K562 (cell line): ENCODE measurements around the gene HPDL. TPM values are rescaled to one million over a fixed set of nuclear protein-coding genes. Genes with fewer than 3 reads are reported as not detected.

Source experiments
- ATF2 ChIP-seq: sonication (generic); formaldehyde crosslinking; IDR thresholded peaks from 2 replicates; pipeline ENCODE4 v1.8.1; 2022; ENCODE audit warnings: missing genetic modification reagents
- ETV6 ChIP-seq, 3 experiments: fragments of 150-350 bp in 1 of 3; sonication (generic) in 1 of 3; formaldehyde crosslinking in 1 of 3; IDR thresholded peaks; 2 replicates each; pipeline versions ENCODE4 v1.6.1 to v1.8.0; 2014 to 2022; ENCODE audit warnings: borderline replicate concordance in 2 of 3, low read depth in 2 of 3, antibody characterized with exemption in 1 of 3, low read length in 1 of 3, mild to moderate bottlenecking in 1 of 3, missing genetic modification reagents in 1 of 3
- HLTF ChIP-seq: fragments of 450-650 bp; IDR thresholded peaks from 2 replicates; pipeline ENCODE4 v1.6.1; 2016
- ZNF217 ChIP-seq: sonication (generic); formaldehyde crosslinking; IDR thresholded peaks from 2 replicates; pipeline ENCODE4 v1.8.0; 2022; ENCODE audit warnings: mild to moderate bottlenecking, missing genetic modification reagents
- ZNF740 ChIP-seq, 3 experiments: fragments of 200-800 bp in 1 of 3; sonication (Bioruptor generic) in 1 of 3; sonication (generic) in 1 of 3; formaldehyde crosslinking in 1 of 3; IDR thresholded peaks; 2 replicates each; pipeline versions ENCODE4 v1.6.1 to v1.8.0; 2016 to 2022; ENCODE audit warnings: mild to moderate bottlenecking in 2 of 3, missing compliant biosample characterization in 2 of 3, missing genetic modification characterization in 2 of 3, missing genetic modification reagents in 1 of 3
- polyA plus RNA-seq, 8 experiments: library from polyadenylated mRNA; depleted of rRNA in 4 of 8; stranded (reverse) in 5 of 8; unstranded in 3 of 8; fragments of >200 nt; fragmentation: Nextera tagmentation in 2 of 8; fragmentation: Illumina TruSeq in 1 of 8; extraction: Ambion mirVana in 2 of 8; extraction: Trizol in 1 of 8; gene quantifications; 2 replicates each; pipeline versions ENCODE4 v1.2.1 to v1.2.3, GENCODE V29; 2011 to 2014; ENCODE audit warnings: inconsistent platforms in 1 of 8, missing spikeins in 1 of 8
- total RNA-seq, 7 experiments: library from RNA; depleted of rRNA in 6 of 7; stranded (reverse); fragments of >200 nt in 6 of 7; fragmentation: Illumina TruSeq in 2 of 7; extraction: Trizol in 2 of 7; gene quantifications; 2 replicates each; pipeline versions ENCODE4 v1.2.1 to v1.2.3, GENCODE V29; 2011 to 2021; ENCODE audit warnings: low replicate concordance in 1 of 7
- TF ChIP-seq, protein P1 (sequence below), 2 experiments: fragments of 450-650 bp; formaldehyde crosslinking in 1 of 2; IDR thresholded peaks; 2 replicates each; pipeline versions ENCODE4 v1.4.0 to v1.6.1; 2014 to 2020; ENCODE audit warnings: mild to moderate bottlenecking in 2 of 2, borderline replicate concordance in 1 of 2, low read depth in 1 of 2
- TF ChIP-seq, protein P2 (sequence below): fragments of 250-450 bp; sonication (Bioruptor Pico); IDR thresholded peaks from 2 replicates; pipeline ENCODE4 v1.4.0; 2020; ENCODE audit warnings: mild to moderate bottlenecking, moderate library complexity
- TF ChIP-seq, protein P3 (sequence below): fragments of 250-450 bp; sonication (Bioruptor Pico); IDR thresholded peaks from 2 replicates; pipeline ENCODE4 v1.8.0; 2022; ENCODE audit warnings: inconsistent platforms, mild to moderate bottlenecking, moderate library complexity, borderline replicate concordance

The HPDL gene
- total and polyA plus RNA-seq, 9 of the 15 experiments (the other 6 are each of a cell fraction or from before 2014, with no cell fraction given) = not detected

GRCh38 chr1:45304311-45305081 is 22.2 kb upstream of the HPDL start (continued):
- TF ChIP-seq ATF2 (CRISPR knock-in tag) (no peak), HLTF (no peak), ZNF740 (CRISPR knock-in tag; IDR thresholded peaks at IDR 0.05) (0 out of 2 replicates have a peak, but pooled peaks have one; percentile 10), ZNF740 (tag; IDR thresholded peaks at IDR 0.05) (no peak), ETV6 (IDR thresholded peaks at IDR 0.05; ENCODE audit: borderline replicate concordance in 1 of 2, low read depth in 2 of 2, low read length in 1 of 2) (no peak), ETV6 (CRISPR knock-in tag; IDR thresholded peaks at IDR 0.05; ENCODE audit: borderline replicate concordance) (no peak), ZNF217 (CRISPR knock-in tag) (no peak)
- TF ChIP-seq, protein P1, sequence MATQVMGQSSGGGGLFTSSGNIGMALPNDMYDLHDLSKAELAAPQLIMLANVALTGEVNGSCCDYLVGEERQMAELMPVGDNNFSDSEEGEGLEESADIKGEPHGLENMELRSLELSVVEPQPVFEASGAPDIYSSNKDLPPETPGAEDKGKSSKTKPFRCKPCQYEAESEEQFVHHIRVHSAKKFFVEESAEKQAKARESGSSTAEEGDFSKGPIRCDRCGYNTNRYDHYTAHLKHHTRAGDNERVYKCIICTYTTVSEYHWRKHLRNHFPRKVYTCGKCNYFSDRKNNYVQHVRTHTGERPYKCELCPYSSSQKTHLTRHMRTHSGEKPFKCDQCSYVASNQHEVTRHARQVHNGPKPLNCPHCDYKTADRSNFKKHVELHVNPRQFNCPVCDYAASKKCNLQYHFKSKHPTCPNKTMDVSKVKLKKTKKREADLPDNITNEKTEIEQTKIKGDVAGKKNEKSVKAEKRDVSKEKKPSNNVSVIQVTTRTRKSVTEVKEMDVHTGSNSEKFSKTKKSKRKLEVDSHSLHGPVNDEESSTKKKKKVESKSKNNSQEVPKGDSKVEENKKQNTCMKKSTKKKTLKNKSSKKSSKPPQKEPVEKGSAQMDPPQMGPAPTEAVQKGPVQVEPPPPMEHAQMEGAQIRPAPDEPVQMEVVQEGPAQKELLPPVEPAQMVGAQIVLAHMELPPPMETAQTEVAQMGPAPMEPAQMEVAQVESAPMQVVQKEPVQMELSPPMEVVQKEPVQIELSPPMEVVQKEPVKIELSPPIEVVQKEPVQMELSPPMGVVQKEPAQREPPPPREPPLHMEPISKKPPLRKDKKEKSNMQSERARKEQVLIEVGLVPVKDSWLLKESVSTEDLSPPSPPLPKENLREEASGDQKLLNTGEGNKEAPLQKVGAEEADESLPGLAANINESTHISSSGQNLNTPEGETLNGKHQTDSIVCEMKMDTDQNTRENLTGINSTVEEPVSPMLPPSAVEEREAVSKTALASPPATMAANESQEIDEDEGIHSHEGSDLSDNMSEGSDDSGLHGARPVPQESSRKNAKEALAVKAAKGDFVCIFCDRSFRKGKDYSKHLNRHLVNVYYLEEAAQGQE (IDR thresholded peaks at IDR 0.05; ENCODE audit: borderline replicate concordance) = no peak
- TF ChIP-seq, protein P1 (CRISPR knock-in tag; IDR thresholded peaks at IDR 0.05; ENCODE audit: low read depth) = no peak
- TF ChIP-seq, protein P2, sequence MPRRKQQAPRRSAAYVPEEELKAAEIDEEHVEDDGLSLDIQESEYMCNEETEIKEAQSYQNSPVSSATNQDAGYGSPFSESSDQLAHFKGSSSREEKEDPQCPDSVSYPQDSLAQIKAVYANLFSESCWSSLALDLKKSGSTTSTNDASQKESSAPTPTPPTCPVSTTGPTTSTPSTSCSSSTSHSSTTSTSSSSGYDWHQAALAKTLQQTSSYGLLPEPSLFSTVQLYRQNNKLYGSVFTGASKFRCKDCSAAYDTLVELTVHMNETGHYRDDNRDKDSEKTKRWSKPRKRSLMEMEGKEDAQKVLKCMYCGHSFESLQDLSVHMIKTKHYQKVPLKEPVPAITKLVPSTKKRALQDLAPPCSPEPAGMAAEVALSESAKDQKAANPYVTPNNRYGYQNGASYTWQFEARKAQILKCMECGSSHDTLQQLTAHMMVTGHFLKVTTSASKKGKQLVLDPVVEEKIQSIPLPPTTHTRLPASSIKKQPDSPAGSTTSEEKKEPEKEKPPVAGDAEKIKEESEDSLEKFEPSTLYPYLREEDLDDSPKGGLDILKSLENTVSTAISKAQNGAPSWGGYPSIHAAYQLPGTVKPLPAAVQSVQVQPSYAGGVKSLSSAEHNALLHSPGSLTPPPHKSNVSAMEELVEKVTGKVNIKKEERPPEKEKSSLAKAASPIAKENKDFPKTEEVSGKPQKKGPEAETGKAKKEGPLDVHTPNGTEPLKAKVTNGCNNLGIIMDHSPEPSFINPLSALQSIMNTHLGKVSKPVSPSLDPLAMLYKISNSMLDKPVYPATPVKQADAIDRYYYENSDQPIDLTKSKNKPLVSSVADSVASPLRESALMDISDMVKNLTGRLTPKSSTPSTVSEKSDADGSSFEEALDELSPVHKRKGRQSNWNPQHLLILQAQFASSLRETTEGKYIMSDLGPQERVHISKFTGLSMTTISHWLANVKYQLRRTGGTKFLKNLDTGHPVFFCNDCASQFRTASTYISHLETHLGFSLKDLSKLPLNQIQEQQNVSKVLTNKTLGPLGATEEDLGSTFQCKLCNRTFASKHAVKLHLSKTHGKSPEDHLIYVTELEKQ (CRISPR knock-in tag) = no peak
- TF ChIP-seq, protein P3, sequence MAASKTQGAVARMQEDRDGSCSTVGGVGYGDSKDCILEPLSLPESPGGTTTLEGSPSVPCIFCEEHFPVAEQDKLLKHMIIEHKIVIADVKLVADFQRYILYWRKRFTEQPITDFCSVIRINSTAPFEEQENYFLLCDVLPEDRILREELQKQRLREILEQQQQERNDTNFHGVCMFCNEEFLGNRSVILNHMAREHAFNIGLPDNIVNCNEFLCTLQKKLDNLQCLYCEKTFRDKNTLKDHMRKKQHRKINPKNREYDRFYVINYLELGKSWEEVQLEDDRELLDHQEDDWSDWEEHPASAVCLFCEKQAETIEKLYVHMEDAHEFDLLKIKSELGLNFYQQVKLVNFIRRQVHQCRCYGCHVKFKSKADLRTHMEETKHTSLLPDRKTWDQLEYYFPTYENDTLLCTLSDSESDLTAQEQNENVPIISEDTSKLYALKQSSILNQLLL (CRISPR knock-in tag) = no peak
